IPS-NIHi7 (cell line): ENCODE data around the gene PFKL.
A peak's percentile ranks its signal among the peaks of the same experiment; 100 is the strongest.
"Not testable (repeated sequence)": the region's sequence is repeated elsewhere in the genome, so short reads cannot be mapped to it uniquely, and the experiment has no call there.

Experiments used
- DNase-seq: peaks from one replicate; pipeline ENCODE4 v3.0.0; 2012; ENCODE audit warnings: mixed read lengths; ENCODE audit errors: extremely low spot score

PFKL gene

DNA sequence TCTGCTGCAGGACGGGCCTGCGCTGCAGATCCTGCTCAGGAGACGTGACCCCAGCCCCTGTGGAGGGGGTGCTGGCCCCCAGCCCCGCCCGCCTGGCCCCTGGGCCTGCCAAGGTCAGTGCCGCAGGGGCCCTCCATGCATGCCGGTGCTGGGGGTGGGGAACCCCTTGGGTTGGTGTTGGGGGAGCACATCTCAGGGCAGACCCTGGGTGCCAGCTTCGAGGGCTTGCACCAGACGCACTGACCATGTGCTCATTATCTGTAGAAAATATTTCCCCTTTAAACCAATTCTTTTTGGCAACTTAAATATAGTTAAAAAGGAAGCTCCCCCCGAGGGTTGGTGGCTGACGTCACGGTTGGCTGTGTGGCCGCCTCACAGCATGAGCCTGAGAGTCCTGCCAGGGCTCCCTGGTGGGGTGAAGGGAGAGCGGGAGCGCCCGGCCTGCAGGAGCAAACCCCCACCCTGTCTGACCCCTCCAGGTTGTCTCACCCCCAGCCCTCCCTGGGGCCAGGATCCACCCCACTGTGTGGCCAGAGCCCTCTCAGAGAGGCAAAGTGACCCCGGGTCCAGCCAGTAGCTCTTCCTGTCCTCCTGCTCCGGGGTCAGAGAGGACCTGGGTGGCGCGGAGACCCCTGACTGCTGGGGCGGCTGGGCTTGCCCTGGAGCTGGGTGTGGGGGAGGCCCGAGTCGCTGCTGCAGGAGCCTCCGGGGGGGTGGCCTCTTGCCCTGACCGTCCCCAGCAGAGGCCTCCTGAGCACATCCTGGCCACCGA, 5.3 kb upstream of the PFKL start:
- DNase-seq = no peak

DNA sequence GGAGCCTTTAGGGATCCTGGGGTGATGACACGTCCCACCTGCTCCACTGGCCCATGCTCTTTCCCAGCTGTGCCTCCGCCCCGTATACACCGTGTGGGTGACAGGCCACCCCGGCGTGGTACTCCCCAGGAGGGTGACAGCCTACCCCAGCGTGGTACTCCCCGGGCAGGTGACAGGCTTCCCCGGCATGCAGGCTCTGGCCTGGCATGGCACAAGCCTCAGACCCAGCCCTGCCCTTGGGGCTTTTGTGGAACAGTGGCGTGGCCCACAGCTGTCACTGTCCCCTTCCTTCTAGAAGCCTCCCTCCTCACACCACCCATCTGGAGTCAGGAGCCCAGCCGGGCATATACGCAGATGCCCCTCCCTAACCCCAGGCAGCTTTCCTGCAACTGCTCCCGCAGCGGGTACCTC, 4.7 kb upstream of the PFKL start:
- DNase-seq = no peak

DNA sequence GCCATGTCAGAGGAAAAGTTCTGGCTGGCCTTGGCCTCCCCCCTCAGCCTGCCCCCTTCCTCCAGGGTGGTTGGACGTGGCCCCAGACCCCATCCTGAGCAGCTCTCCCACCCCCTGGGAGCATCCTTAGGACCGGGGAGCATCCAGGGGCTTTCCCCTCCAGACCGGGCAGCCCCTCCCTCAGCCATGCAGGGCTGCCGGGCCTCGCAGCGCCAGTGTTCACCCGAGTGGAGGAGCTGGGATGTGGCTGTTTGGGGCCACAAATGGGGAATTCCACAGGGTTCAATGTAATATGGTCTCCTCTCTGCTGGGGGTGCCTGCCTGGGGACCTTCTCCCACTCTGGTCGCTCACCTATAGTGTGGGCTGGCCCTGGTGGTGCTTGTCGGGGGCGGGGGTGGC, 4.2 kb upstream of the PFKL start:
- DNase-seq = no peak

DNA sequence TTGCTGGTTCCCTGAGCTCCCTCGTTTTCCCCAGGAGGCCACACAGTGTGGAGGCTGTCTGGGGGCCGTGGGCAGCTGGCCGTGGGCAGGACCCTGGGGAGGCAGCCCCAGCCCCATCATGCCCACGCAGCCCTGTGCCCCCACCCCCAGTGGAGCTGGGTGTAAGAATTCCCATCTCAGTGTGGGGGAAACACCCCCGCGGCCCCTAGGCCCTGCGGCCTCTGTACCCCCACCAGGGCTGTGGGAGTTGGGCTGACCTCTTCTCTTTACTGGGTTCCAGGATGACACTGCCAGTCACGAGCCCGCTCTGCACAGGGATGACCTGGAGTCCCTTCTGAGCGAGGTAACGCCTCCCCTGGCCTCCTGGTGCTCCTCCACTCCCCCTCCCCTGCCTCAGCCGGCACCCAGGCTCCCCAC, 3.7 kb upstream of the PFKL start:
- DNase-seq = no peak

DNA sequence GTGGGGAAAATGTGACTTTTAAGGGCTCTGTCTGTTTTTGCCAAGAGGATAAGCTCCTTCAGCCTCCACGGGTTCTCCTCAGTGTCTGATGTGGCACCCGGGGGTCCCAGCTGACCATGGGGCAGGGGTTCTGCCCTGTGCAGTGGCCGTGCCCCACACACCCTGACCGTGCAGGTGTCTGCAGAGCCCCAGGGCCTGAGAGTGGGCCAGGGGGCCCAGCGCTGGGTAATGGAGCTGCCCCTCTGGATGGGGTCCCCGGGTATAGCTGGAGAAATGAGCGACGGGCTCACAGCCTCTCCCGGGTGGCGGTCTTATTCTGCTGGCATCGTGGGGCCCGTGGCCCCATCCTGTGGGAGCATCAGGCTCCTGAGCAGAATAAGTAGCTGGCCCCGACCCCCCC, 2.9 kb upstream of the PFKL start:
- DNase-seq = no peak

DNA sequence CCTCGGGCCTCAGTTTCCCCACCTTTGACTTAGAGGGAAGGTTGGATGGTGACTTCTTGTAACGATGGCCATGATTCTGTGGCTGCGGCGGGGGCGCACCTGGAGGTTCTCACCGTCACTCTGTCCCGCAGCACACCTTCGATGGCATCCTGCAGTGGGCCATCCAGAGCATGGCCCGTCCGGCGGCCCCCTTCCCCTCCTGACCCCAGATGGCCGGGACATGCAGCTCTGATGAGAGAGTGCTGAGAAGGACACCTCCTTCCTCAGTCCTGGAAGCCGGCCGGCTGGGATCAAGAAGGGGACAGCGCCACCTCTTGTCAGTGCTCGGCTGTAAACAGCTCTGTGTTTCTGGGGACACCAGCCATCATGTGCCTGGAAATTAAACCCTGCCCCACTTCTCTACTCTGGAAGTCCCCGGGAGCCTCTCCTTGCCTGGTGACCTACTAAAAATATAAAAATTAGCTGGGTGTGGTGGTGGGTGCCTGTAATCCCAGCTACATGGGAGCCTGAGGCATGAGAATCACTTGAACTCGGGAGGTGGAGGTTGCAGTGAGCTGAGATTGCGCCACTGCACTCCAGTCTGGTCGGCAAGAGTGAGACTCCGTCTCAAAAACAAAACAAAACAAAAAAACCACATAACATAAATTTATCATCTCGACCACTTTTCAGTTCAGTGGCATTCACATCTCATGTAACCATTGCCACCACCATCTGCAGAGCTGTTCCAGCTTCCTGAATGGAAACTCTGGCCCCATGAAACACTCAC, 2.1 kb upstream of the PFKL start:
- peak; percentile 94 for DNase-seq

DNA sequence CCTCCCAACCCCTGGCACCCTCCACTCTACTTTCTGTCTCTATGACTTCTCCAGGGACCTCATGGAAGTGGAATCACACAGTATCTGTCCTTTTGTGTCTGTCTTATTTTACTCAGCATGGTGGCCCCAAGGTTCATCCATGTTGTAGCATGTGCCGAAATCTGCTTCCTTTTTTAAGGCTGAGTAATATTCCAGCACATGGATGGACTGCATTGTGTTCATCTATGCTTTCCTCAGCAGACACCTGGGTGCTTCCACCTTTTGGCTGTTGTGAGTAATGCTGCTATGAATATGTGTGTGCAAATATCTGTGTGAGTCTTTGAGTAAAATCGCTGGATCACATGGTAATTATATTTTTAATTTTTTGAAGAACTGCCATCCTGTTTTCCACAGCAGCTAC, 1.6 kb upstream of the PFKL start:
- DNase-seq = no peak

DNA sequence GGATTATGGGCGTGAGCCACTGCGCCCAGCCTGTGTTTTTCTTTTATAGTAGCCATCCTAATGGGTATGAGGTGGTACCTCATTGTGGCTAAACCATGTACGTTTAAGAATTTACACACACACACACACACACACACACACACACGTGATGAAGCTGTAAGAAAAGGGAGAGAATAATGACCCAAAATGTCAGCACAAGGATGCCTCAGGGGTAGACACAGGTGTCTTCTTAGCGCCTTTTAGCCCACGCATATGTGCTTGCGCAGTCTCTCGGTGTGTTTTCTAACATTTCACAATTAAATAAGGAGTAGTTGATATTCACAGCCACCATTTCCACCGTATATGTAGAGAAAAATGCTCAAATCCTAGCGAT, 782 bp upstream of the PFKL start:
- no peak for DNase-seq

DNA sequence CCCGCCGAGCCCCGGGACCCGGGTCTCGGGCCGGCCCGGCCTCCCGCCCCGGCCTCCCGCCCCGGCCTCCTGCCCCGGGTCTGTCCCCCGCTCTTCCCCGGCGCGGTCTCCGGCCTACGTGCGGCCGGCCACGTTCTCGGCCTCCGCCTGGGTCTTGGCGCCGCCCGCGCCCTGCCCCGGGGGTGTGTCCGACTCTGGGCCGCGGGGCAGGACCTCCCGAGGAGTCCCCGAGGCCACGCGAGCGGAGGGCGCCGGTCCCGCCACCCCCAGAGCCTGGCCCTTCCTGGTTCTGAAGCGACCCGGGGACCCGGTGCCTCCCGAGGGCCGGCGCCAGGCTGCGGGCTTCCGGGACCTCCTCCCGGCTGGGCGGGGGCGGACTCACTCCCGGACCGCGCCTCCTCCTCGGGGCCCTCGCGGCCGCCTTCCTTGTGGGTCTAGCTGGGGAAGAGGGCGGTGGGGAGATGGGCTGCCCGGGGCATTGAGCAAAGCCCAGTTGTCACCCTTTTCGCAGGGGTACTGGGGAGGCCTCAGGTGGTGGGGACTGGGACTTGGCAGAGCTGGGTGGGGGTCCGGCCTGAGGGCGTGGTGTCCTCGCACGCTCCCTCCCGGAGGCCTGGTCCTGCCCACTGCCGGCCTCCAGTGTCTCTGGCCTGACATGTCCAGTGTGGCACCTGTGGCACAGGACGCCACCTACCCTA, 558 bp downstream of the PFKL start:
- DNase-seq = peak; percentile 78

DNA sequence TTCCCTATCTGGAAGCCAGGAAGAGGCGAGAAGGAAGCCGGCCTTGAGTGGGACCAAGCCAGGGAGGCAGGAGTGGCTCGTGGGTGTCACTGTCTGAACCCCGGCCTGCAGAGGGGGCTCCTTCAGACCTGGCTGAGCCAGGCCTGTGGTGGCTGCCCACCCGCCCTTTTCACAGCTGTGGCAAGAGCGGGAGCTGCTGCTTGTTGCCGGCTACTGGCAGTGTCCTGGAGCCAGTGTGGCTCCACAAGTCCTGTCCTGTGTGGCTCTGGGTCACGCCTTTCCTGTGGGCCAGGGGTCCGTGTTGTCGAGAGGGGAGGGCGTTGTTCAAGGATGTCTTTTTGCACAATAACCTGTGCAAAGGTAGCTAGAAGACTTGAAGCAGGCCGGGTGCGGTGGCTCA, 1.3 kb downstream of the PFKL start:
- DNase-seq = no peak

DNA sequence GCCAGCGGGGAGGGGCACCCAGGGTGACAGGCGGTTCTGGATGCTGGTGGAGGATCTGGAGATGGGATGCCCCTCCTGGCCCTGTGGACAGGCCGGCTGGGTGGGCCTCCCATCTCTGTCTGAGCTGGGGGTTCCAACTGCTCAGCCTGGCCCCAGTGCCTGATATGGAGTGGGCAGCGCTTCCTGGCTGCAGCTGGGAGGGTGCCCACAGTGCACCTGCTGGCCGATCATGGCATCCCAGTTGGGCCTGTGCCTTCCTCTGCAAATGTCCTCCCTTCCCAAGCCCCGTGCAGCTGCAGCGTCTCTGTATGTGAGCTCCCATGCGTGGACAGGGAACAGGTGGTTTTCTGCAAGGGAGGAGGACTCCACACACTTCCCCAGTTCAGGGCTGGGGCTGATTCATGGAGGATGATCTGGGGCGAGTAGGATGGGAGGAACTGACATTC, 2.1 kb downstream of the PFKL start:
- DNase-seq = no peak

DNA sequence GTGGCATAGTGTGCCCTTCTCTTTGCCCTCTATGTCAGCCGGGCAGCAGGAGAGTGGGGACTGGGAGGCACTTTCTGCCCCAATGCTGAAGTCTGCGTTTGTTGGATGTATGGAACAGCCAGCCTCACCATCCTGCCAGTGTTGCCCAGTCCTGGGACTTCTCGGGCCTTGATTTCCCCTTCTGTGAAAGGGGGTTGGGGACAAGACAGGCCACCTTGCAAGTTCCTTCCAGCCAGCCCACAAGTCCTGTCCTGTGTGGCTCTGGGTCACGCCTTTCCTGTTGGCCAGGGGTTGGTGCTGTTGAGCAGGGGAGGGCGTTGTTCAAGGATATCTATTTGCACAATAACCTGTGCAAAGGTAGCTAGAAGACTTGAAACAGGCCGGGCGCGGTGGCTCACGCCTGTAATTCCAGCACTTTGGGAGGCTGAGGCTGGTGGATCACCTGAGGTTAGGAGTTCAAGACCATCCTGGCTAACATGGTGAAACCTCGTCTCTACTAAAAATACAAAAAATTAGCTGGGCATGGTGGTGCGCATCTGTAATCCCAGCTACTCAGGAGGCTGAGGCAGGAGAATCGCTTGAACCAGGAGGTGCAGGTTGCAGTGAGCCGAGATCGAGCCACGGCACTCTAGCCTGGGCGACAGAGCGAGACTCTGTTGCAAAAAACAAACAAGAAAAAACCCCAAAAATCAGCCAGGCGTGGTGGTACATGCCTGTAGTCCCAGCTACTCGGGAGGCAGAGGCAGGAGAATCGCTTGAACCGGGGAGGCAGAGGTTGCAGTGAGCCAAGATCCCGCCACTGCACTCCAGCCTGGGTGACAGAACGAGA, 2.9 kb downstream of the PFKL start:
- not testable (repeated sequence) for DNase-seq

DNA sequence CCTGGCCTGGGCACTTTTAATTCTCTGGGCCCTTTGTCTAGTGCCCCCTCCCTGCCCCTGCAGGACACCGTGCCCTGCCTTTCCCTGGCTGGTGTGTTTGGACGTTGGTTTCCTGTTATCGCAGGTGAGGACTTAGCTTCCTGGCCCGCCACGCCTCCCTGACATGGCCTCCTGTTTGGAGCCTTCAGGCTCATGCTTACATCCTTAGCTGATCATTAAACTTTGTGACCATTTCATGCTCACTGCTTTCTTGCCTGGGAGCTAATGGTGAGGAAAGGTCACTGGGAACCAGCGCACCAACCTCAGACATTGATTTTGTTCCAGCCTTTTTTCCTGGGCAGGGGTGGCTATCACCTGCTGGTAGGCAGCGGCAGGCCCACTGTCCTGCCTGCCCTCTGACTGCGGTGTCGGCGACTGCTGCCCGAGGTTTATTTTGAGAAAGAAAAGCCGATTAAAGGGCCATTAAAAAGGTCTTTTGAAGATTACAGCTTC, 3.7 kb downstream of the PFKL start:
- no peak for DNase-seq

DNA sequence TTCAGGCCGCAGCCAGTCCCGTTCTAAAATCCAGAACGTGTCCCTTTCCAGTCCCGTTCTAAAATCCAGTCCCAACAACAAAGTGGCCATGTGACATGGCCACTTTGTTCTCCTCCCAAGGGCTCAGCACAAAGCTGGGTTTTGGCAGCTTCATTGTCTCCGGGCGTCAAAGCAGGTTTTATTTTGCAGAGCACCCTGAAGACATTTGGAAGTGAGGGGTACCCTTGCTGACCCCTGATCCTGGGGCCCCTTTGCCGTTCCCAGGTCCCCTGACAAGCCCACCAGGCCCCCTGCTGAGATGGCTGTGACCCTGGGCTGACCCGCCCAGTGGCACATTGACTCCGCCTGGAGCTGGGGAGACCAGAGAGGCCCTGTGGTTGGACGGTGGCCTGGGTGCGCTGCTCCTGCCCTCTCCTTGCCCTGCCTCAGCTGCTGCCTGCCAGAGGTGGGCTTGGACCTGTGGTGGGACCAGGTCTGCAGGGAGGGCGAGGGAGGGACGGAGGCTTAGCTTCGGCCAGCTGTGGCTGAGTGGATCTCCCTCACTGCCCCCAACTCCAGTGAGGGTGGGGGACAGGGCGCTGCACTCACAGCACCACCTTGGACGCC, 4.3 kb downstream of the PFKL start:
- no peak for DNase-seq

DNA sequence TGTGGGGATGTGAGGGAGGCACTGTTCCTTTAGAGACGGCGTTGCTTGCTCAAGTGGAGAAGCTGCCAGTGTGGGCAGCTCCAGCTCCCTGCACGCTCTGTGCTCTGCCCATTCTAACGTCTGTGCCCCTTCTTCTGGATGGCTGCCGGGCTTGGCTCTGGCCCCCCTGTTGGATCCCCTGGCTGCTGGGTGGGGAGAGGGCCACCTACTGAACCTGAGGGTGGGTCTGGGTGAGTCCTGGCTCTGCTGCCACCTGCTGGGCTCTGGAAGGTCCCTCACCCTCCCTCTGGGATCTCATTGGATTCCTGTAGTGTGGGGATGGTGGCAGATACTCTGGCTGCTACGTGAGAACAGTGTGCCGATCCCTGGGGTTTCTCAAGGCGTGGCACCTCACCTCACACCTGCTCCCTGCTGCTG, 5.0 kb downstream of the PFKL start:
- peak; percentile 67 for DNase-seq

DNA sequence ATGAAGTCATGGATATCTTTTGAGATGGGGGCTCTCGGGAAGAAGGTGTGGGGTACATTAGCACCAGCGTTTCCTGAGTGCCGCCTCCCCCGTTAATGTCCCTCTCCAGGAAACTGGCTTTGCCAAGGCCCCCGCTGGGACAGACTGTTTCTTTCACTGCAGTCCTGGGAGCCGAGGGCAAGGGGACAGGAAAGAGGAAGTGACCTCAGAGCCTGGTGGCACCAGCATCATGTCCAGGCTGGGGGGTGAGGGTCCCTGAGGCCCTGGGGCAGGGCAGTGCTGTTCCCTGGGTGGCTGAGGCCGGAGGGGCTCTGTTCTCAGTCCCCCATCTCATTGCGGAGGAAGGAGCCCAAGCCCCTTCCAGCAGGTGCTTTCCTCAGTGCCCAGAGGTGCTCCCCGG, 5.8 kb downstream of the PFKL start:
- DNase-seq = no peak

DNA sequence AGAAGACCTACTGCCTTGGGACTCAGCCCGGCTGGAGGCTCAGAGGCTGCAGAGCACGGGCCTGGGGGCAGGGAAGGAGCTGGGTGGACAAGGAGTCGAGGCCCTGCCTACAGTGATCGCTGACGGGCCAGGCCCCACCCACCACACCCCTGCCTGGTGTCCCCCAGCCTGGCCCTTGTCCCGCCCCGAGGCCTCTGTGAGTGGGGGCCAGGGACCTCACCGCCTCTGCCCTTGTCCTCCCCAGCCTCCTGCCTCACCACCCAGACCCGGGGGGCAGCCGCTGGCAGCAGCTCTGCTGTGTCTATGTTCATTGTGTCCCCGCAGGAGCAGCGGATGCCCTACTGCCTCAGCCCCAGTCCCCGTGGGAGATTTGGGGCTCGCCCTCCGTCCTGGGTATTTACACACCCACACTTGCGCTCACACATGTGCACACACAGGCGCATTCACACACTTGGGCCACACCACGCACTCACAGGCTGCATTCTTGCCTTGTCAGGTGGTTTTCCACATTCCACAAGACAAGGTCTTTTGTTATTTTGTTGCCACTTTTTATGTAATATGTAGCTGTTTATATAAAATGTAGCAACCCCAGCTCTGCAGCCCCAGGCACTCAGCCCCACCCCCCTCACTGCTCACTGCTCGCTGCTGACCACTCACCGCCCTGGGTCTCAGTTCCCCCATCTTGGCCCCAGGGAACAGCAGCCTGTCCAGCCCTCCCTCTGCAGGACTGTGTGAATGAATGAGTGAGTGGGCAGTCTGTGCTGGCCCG, 7.3 kb downstream of the PFKL start:
- DNase-seq = no peak

DNA sequence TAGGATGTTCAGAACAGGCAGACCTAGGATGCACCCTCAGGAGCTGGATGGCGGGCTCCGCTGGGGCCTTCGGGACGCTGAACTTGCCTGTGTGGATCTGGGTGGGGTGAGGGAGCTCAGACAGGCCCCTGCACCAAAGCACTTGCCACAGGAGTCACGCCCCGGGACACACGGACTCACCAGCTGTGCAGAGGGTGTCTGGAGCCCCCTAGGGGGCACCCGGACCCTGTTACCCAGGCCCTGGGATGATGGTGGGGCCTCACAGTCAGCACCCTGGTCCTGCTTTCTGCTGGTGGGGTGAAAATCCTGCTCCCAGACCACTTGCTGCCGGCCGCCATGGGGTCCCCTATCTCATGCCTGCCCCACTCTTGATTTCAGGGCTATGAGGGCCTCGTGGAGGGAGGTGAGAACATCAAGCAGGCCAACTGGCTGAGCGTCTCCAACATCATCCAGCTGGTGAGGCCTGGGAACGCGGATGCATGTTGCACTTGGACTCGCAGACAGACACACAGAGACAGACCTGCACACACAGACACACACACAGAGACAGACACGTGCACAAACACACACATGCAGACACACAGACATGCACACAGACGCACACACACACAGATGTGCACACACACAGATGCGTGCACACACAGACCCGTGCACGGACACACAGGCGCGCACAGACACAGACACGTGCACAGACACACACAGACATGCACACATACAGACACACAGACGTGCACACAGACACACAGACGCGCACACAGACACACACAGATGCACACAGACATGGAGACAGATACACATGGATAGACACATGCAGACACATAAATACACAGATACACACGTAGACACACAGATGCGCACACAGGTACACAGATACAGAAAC, 11.0 kb downstream of the PFKL start:
- no peak for DNase-seq

DNA sequence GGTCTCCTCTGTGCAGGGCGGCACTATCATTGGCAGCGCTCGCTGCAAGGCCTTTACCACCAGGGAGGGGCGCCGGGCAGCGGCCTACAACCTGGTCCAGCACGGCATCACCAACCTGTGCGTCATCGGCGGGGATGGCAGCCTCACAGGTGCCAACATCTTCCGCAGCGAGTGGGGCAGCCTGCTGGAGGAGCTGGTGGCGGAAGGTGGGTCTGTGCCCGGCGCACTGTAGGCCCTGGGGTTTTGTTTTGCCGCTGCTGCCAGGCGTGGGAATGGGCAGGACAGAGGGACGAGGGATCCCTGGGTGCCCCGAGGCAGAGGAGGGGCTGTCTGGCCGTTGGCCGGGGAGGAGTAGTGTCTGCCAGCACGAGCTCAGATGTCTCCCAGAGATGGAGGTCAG, 12.2 kb downstream of the PFKL start:
- DNase-seq = no peak
